Panc1 (cell line): ENCODE results near the gene POM121L12. TPM values are rescaled to one million over a fixed set of nuclear protein-coding genes. Genes with fewer than 3 reads are reported as not detected.

Source experiments
- ATAC-seq: fragments of 200-7000 bp; cut with Tn5 transposase; 2 replicates; pipeline ENCODE4 v1.9.1; 2020; ENCODE audit warnings: mild to moderate bottlenecking, moderate library complexity
- BruUV-seq: library from RNA; stranded (reverse); fragments of 400-500 nt; replicated peaks from 2 replicates; lab custom pipeline; 2021; lab: Mats Ljungman, UMichigan
- CTCF ChIA-PET: fragments of 300-600 bp; sonication (Branson Sonifier 250); formaldehyde crosslinking; loops from one replicate; lab custom pipeline; 2022; ENCODE audit warnings: antibody characterized with exemption; lab: Charles Lee
- POLR2A ChIA-PET: fragments of 300-600 bp; sonication (Branson Sonifier 250); formaldehyde crosslinking; loops from one replicate; lab custom pipeline; 2022; ENCODE audit warnings: antibody characterized with exemption; lab: Charles Lee
- DNase-seq: peaks from one replicate; pipeline ENCODE4 v3.0.0-alpha.2; 2010; ENCODE audit warnings: low read depth, low spot score
- H3K27ac ChIP-seq: 2 replicates; pipeline ENCODE4 v1.5.1; 2011; ENCODE audit warnings: mild to moderate bottlenecking, low read length, inconsistent platforms
- H3K27me3 ChIP-seq: fragments of 200-500 bp; sonication (Bioruptor generic); 2 replicates; pipeline ENCODE4 v1.6.0; 2014; ENCODE audit warnings: low read length, inconsistent platforms; ENCODE audit not compliant: control insufficient read depth, insufficient read depth
- H3K36me3 ChIP-seq: fragments of 200-500 bp; sonication (Bioruptor generic); 2 replicates; pipeline ENCODE4 v1.5.1; 2014; ENCODE audit warnings: inconsistent platforms, mild to moderate bottlenecking, low read length, moderate library complexity; ENCODE audit not compliant: control insufficient read depth, insufficient read depth
- H3K4me1 ChIP-seq: 2 replicates; pipeline ENCODE4 v1.5.1; 2011; ENCODE audit warnings: inconsistent platforms, mild to moderate bottlenecking, low read length, moderate library complexity; ENCODE audit not compliant: control insufficient read depth, insufficient read depth
- H3K4me3 ChIP-seq, 2 experiments: 2 replicates each; pipeline ENCODE4 v1.5.1; 2011 to 2012; ENCODE audit warnings: low read depth in 2 of 2, low read length in 2 of 2, mild to moderate bottlenecking in 2 of 2, inconsistent platforms in 1 of 2, moderate library complexity in 1 of 2
- H3K9me3 ChIP-seq: fragments of 200-500 bp; sonication (Bioruptor generic); 2 replicates; pipeline ENCODE4 v1.5.1; 2014; ENCODE audit warnings: low read depth, mild to moderate bottlenecking, inconsistent platforms, low read length, moderate library complexity; ENCODE audit not compliant: control insufficient read depth, insufficient read depth
- POLR2AphosphoS5 ChIP-seq: IDR thresholded peaks from 2 replicates; pipeline ENCODE4 v1.6.1; 2012; ENCODE audit warnings: mild to moderate bottlenecking, low read depth, low read length, moderate library complexity
- REST ChIP-seq, 2 experiments: IDR thresholded peaks; 2 replicates each; pipeline ENCODE4 v1.6.1; 2011 to 2012; ENCODE audit warnings: low read depth in 2 of 2, control low read depth in 1 of 2, low read length in 1 of 2, mild to moderate bottlenecking in 1 of 2, moderate library complexity in 1 of 2; ENCODE audit not compliant: insufficient read depth in 1 of 2
- SIN3A ChIP-seq: IDR thresholded peaks from 2 replicates; pipeline ENCODE4 v1.6.1; 2012; ENCODE audit warnings: low read depth, mild to moderate bottlenecking, low read length, moderate library complexity, borderline replicate concordance; ENCODE audit not compliant: insufficient read depth
- TCF7L2 ChIP-seq: IDR thresholded peaks from 2 replicates; pipeline ENCODE4 v1.6.1; 2011; ENCODE audit warnings: mild to moderate bottlenecking, low read depth, low read length, inconsistent platforms
- in situ Hi-C: cut with HindIII; loops from 2 replicates; pipeline ENCODE4 v1.10.0; 2016; ENCODE audit warnings: low sequenced_read_pairs, low pct_unique_long_range_greater_than_20kb
- intact Hi-C: fragments of 100-400 bp; cut with micrococcal nuclease; formaldehyde crosslinking; loops from one replicate; pipeline ENCODE4 v1.10.0; 2022; ENCODE audit not compliant: unreplicated experiment
- total RNA-seq: library from RNA; stranded (reverse); gene quantifications from one replicate; pipeline ENCODE4 v1.2.1, GENCODE V29; 2021; ENCODE audit not compliant: unreplicated experiment

The POM121L12 gene
- total RNA-seq, 1 experiment from 2014 or later = not detected

- intact Hi-C loops (no loop called here), in situ Hi-C loops (no loop called here)
- no TSS peak for BruUV-seq
- ATAC-seq = no peak
- Histone ChIP-seq H3K36me3 (no peaks in the 10 kb centered on the region), H3K27me3 (no peaks in the 10 kb centered on the region), H3K27ac (no peak overlapping the region), H3K4me3 (no peak overlapping the region), H3K4me1 (no peaks in the 10 kb centered on the region), H3K9me3 (no peaks in the 10 kb centered on the region; the same call in 1 of the 2 replicates)
- ChIA-PET POLR2A (interaction anchor here (0.6 kb wide), 1 partner anchor 1743 kb away, joined by 3 read pairs; no protein-coding TSS in a partner anchor), CTCF (interaction anchor here (0.6 kb wide), 1 partner anchor 9 kb away, joined by 4 read pairs; no protein-coding TSS in a partner anchor)
- TF ChIP-seq REST (IDR thresholded peaks at IDR 0.05; ENCODE audit: insufficient read depth in 1 of 2, low read depth in 2 of 2, low read length in 1 of 2) = no peak
- TF ChIP-seq SIN3A = no peak
- DNase-seq = no peak
These were observed 34.2 kb upstream of the POM121L12 start for GRCh38 chr7:53001221-53001620.

- Histone ChIP-seq H3K27ac (no peak overlapping the region), H3K4me1 (no peaks in the 10 kb centered on the region), H3K9me3 (no peaks in the 10 kb centered on the region; the same call in 1 of the 2 replicates), H3K27me3 (no peaks in the 10 kb centered on the region), H3K4me3 (no peak overlapping the region), H3K36me3 (no peaks in the 10 kb centered on the region)
- ChIA-PET CTCF (no interaction called here), POLR2A (no interaction called here)
- DNase-seq = no peak
- no peak for ATAC-seq
- intact Hi-C loops (no loop called here), in situ Hi-C loops (no loop called here)
- TF ChIP-seq POLR2AphosphoS5 = no peak
- no TSS peak for BruUV-seq
These were observed 33.0 kb upstream of the POM121L12 start for GRCh38 chr7:53002389-53002788.

- DNase-seq = no peak
These were observed 31.6 kb upstream of the POM121L12 start for GRCh38 chr7:53003653-53004445.

More at GRCh38 chr7:53003653-53004445, 31.6 kb upstream of the POM121L12 start:
- H3K27me3 ChIP-seq = no peaks in the 10 kb centered on the region
- TF ChIP-seq POLR2AphosphoS5 (no peak), TCF7L2 (no peak), REST (IDR thresholded peaks at IDR 0.05; ENCODE audit: insufficient read depth in 1 of 2, low read depth in 2 of 2, low read length in 1 of 2) (no peak)
- H3K36me3 ChIP-seq = no peaks in the 10 kb centered on the region
- no peak overlapping the region for H3K27ac ChIP-seq
- H3K4me3 ChIP-seq = no peak overlapping the region
- in situ Hi-C loops (no loop called here), intact Hi-C loops (no loop called here)
- no peak for ATAC-seq
- H3K4me1 ChIP-seq = no peaks in the 10 kb centered on the region
- H3K9me3 ChIP-seq = no peaks in the 10 kb centered on the region
- no TSS peak for BruUV-seq
- ChIA-PET POLR2A (no interaction called here), CTCF (interaction anchor here (0.6 kb wide), 1 partner anchor 11 kb away, joined by 3 read pairs; no protein-coding TSS in a partner anchor)
